Measurements from ENCODE around the gene STAC3. TPM values are rescaled to one million over a fixed set of nuclear protein-coding genes. Genes with fewer than 3 reads are reported as not detected.

The STAC3 gene
- polyA plus RNA-seq, 6 donors from 2014 or later, result 0.32 to 0.43 (median 0.38) TPM; not detected in 2

DNA sequence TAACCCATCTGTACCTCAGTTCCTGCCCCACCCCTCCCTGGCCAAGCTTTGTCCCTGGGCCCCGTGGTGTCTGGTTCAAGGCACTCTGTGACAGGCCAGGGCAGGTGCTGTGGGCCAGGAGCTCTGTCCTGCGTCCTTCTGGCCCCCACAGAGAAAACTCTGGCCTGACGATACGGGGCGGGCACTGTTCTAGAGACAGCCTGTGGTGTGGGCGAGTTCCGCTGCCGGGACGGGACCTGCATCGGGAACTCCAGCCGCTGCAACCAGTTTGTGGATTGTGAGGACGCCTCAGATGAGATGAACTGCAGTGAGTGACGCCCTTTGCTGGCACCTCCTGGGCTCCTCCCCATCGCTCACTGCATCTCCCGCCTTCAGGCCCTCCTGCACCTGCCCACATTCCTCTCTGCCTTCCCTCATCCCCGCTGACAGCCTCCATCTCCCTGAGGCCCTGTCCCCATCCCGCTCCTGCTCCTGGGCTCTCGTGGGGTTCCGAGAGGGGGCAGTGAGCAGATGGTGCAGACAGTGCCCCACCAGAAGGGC lies 57.2 kb downstream of the STAC3 start:
- Mint-ChIP-seq H3K27ac (no peak overlapping the region), H3K4me1 (peaks cover 0 to 5% (median 0%) of the 10 kb centered on the region in 3 donors), H3K36me3 (no peaks in the 10 kb centered on the region), H3K27me3 (peaks cover 5 to 20% (median 7%) of the 10 kb centered on the region in 3 donors), H3K9me3 (no peaks in the 10 kb centered on the region), H3K4me3 (no peak overlapping the region)
- ATAC-seq (ENCODE audit: low read depth in 2 of 2) (no peak), DNase-seq (no peak)

Other genes starting within 250 kb of the STAC3 start
- gene ZBTB39, start 244.6 kb downstream of the STAC3 start, polyA plus RNA-seq (ENCODE audit: low read depth in 6 of 6), result 1 to 10 TPM; 2.0 to 4.8 (median 2.6) TPM
- gene TAC3, start 234.7 kb downstream of the STAC3 start, polyA plus RNA-seq (ENCODE audit: low read depth in 6 of 6), result not detected
- gene MYO1A, start 201.1 kb downstream of the STAC3 start, polyA plus RNA-seq (ENCODE audit: low read depth in 6 of 6), result not detected
- 1 to 10 TPM; 3.9 to 7.1 (median 5.9) TPM for gene NEMP1, start 172.4 kb downstream of the STAC3 start, polyA plus RNA-seq (ENCODE audit: low read depth in 6 of 6)
- gene NAB2, start 162.1 kb downstream of the STAC3 start, polyA plus RNA-seq (ENCODE audit: low read depth in 6 of 6), result 1 to 10 TPM in 5 of 6 donors, under 1 TPM in 1; 0.54 to 2.6 (median 1.6) TPM
- 100 to 1,000 TPM in 5 of 6 donors, 10 to 100 TPM in 1; 88.2 to 172 (median 159) TPM for gene STAT6, start 139.8 kb downstream of the STAC3 start, polyA plus RNA-seq (ENCODE audit: low read depth in 6 of 6)
- under 1 TPM in 3 of 6 donors, not detected in 3; 0.04 to 0.55 (median 0.09) TPM for gene LRP1, start 122.7 kb downstream of the STAC3 start, polyA plus RNA-seq (ENCODE audit: low read depth in 6 of 6)
- not detected for gene LRP1-AS, start 103.6 kb downstream of the STAC3 start, polyA plus RNA-seq (ENCODE audit: low read depth in 6 of 6)
- 1 to 10 TPM; 1.2 to 4.9 (median 2.8) TPM for gene NXPH4, start 34.4 kb downstream of the STAC3 start, polyA plus RNA-seq (ENCODE audit: low read depth in 6 of 6)
- gene SHMT2, start 21.5 kb downstream of the STAC3 start, polyA plus RNA-seq (ENCODE audit: low read depth in 6 of 6), result 100 to 1,000 TPM; 160 to 183 (median 173) TPM
- 10 to 100 TPM in 3 of 6 donors, 1 to 10 TPM in 3; 2.9 to 20.4 (median 10.2) TPM for gene R3HDM2, start 179.9 kb upstream of the STAC3 start, polyA plus RNA-seq (ENCODE audit: low read depth in 6 of 6)
- not detected for gene INHBC, start 183.6 kb upstream of the STAC3 start, polyA plus RNA-seq (ENCODE audit: low read depth in 6 of 6)
- under 1 TPM in 1 of 6 donors, not detected in 5; 0.44 TPM for gene INHBE, start 204.1 kb upstream of the STAC3 start, polyA plus RNA-seq (ENCODE audit: low read depth in 6 of 6)
- gene GLI1, start 208.6 kb upstream of the STAC3 start, polyA plus RNA-seq (ENCODE audit: low read depth in 6 of 6), result 1 to 10 TPM in 4 of 6 donors, under 1 TPM in 2; 0.27 to 2.4 (median 1.1) TPM
- gene ARHGAP9, start 228.7 kb upstream of the STAC3 start, polyA plus RNA-seq (ENCODE audit: low read depth in 6 of 6), result 100 to 1,000 TPM; 152 to 231 (median 164) TPM
- gene MARS1, start 236.9 kb upstream of the STAC3 start, polyA plus RNA-seq (ENCODE audit: low read depth in 6 of 6), result 10 to 100 TPM; 53.1 to 78.7 (median 63.0) TPM